ENCODE measurements around the gene FRG1. TPM values are rescaled to one million over a fixed set of nuclear protein-coding genes. Genes with fewer than 3 reads are reported as not detected.
"Not testable (repeated sequence)": the region's sequence is repeated elsewhere in the genome, so short reads cannot be mapped to it uniquely, and the experiment has no call there.

FRG1 gene
- total RNA-seq, 4 donors from 2014 or later = 18.5 to 26.8 (median 20.5) TPM

DNA sequence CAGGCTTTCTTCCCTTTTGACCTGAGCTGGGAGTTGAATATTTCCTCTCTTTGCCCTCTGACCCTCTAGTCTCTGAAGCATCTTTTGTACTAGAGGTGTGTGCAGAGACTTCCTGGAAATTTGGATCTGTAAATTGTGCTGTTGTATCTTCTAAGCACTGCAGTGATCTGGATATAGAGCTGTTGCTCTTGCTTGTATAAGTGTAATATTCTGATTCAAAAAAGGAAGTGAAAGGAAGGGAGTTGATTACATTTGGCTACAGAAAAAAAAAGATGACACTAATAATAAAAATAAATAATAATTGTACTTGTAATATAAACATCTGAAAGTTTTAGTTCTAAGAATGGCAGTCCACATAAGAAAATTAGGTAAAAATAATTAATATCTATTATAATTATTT lies 33.0 kb downstream of the FRG1 start:
- no peaks in the 10 kb centered on the region for H3K36me3 ChIP-seq
- no peak for TF ChIP-seq POLR2A (IDR thresholded peaks at IDR 0.05)
- TF ChIP-seq, protein P1, sequence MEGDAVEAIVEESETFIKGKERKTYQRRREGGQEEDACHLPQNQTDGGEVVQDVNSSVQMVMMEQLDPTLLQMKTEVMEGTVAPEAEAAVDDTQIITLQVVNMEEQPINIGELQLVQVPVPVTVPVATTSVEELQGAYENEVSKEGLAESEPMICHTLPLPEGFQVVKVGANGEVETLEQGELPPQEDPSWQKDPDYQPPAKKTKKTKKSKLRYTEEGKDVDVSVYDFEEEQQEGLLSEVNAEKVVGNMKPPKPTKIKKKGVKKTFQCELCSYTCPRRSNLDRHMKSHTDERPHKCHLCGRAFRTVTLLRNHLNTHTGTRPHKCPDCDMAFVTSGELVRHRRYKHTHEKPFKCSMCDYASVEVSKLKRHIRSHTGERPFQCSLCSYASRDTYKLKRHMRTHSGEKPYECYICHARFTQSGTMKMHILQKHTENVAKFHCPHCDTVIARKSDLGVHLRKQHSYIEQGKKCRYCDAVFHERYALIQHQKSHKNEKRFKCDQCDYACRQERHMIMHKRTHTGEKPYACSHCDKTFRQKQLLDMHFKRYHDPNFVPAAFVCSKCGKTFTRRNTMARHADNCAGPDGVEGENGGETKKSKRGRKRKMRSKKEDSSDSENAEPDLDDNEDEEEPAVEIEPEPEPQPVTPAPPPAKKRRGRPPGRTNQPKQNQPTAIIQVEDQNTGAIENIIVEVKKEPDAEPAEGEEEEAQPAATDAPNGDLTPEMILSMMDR (IDR thresholded peaks at IDR 0.05) = no peak

DNA sequence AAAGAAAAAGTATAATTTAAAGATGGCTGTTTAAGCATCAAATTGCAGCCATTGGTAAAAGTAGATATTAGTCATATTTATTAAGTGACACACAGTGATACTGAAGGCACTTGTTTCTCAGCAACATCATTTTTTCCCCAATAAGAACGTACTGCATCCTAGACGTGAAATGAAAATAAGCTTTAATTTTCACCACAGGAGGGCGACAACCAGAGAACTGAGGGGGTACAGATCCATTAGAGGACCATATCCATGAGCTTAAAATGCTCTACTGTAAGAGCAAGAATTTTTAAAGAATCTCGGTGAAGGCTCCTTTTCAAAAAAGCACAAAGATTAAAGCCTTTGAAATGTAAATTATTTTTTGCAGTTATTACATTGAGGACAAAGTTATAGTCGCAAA lies 33.4 kb downstream of the FRG1 start:
- Histone ChIP-seq H3K4me3 (no peak overlapping the region), H3K9me3 (no peaks in the 10 kb centered on the region), H3K27me3 (no peaks in the 10 kb centered on the region), H3K27ac (no peak overlapping the region), H3K4me1 (no peaks in the 10 kb centered on the region), H3K36me3 (no peaks in the 10 kb centered on the region)
- TF ChIP-seq POLR2A (IDR thresholded peaks at IDR 0.05) = no peak
- TF ChIP-seq, protein P1 (IDR thresholded peaks at IDR 0.05) = peak in 1 of 6 experiments; percentile 4
- DNase-seq = no peak

More for the DNA sequence above, 33.0 kb downstream of the FRG1 start:
- Histone ChIP-seq H3K4me1 (no peaks in the 10 kb centered on the region), H3K4me3 (no peak overlapping the region), H3K9me3 (no peaks in the 10 kb centered on the region), H3K27ac (no peak overlapping the region), H3K27me3 (no peaks in the 10 kb centered on the region)
- no peak for DNase-seq

DNA sequence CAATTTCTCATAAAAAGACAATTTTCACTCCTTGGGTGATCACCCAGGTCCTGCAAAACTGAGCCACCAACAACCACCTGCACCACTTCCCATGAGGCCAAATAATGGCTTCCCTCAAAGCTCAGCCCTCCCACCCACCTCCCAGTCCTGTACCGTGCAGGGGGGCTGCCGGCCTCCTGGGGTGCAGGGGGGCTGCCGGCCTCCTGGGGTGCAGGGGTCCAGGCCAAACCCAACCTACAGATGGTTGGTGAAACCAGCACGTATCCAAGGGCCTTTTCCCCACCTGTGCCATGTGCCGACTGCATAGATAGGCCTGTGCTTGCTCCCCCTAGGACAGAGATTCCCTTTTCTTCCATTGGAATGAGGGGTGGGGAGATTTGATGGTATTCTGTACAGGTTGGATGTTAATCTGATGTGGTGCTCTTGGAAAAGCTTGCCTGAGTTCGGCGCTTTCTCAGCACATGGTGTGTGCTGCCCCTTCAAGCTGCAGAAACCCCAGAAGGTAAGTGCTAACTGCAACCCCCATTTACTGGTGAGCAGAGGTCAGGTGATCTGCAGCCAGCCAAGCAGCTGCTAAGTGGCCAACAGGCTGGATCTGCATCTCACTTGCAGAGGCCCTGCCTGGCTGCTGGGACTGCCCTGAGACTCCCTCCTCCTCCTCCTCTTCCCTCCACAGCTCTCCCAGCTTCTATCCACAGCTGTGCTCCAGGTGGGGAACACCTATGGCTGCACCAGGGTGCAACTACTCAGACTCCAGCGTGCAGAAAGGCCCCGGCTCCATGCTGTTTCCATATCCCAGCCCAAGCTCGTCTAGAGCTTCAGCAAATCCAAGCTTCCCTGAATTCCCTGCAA lies 38.8 kb downstream of the FRG1 start:
- H3K9me3 ChIP-seq = no peaks in the 10 kb centered on the region
- no peaks in the 10 kb centered on the region for H3K4me1 ChIP-seq
- no peak overlapping the region for H3K27ac ChIP-seq
- no peak overlapping the region for H3K4me3 ChIP-seq
- DNase-seq = no peak
- no peaks in the 10 kb centered on the region for H3K27me3 ChIP-seq
- TF ChIP-seq POLR2A (IDR thresholded peaks at IDR 0.05) = no peak
- TF ChIP-seq, protein P1 (IDR thresholded peaks at IDR 0.05) = no peak
- no peaks in the 10 kb centered on the region for H3K36me3 ChIP-seq

DNA sequence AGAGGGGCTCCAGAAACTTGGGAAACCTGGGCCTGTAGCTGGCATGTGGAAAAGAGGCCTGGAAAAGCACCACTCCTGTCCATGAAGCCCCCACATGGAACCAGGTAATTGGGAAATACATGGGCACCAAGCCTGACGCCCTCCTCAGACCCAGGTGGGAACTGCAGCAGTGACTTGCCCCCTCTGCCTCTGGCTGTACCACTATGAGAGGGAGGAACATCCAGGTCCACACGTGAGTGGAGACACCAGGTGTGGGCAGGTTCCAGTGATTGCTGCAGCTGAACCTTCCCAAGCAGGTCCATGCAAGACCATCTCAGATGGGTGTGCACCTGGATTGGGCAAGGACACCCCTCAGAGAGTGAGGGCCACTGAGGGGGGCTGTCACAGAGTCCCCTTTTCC lies 39.6 kb downstream of the FRG1 start:
- H3K4me1 ChIP-seq, H3K4me3 ChIP-seq, H3K27me3 ChIP-seq, DNase-seq, H3K27ac ChIP-seq, H3K9me3 ChIP-seq, H3K36me3 ChIP-seq: not testable (repeated sequence)

DNA sequence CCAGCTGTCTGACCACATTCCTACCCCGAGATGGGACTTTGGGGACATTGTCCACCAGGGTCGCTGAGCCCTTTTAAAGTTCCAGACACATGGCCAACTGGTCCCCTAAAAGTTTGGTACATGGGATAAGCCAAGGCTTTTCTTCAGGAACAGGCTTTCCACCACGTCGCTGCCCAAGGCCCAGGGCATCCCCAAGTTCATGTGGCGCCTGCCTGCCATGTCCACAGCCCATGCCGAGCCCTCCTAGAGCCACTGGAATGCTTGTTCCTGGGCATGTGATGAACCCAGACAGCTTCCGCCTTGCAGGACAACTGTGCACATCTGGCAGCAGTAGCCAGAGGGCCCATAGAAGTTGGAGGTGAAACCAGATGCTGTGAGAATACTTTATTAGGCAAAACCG lies 41.3 kb downstream of the FRG1 start:
- TF ChIP-seq POLR2A (IDR thresholded peaks at IDR 0.05) = no peak
- TF ChIP-seq, protein P1 (IDR thresholded peaks at IDR 0.05) = no peak
- H3K4me1 ChIP-seq = no peaks in the 10 kb centered on the region
- H3K36me3 ChIP-seq = no peaks in the 10 kb centered on the region
- no peak overlapping the region for H3K4me3 ChIP-seq
- H3K27me3 ChIP-seq = no peaks in the 10 kb centered on the region
- DNase-seq = no peak
- H3K27ac ChIP-seq = no peak overlapping the region
- no peaks in the 10 kb centered on the region for H3K9me3 ChIP-seq

DNA sequence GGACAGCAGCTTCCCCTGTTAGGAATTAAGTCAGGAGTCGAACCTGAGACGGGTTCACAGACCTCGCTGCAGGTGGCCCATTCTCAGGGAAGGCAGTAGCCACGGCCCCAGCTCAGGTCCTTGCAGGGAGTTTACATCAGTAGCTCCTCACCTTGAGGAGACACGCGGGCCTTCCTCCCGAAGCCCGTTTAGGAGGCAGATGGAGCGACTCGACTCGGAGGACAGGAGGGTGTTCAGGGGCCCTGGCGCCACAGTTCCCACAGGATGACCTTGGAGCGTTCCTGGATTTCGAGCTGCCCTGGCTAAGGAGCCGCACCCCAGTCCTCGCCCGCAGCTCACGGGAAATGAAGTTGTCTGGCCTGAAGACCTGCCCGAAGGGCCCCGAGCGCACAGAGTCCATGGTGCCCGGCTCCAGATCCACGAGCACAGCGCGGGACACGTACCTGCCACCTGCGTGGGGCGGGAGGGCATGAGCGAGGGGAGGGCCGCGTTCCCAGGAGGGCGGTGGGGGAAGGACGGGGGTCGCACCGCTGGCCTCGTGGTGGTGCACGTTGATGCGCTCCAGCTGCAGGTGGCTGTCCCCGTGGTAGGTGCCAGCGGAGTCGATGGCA lies 43.3 kb downstream of the FRG1 start:
- not testable (repeated sequence) for H3K4me1 ChIP-seq, DNase-seq, H3K9me3 ChIP-seq, H3K36me3 ChIP-seq, H3K27ac ChIP-seq, H3K27me3 ChIP-seq, H3K4me3 ChIP-seq

DNA sequence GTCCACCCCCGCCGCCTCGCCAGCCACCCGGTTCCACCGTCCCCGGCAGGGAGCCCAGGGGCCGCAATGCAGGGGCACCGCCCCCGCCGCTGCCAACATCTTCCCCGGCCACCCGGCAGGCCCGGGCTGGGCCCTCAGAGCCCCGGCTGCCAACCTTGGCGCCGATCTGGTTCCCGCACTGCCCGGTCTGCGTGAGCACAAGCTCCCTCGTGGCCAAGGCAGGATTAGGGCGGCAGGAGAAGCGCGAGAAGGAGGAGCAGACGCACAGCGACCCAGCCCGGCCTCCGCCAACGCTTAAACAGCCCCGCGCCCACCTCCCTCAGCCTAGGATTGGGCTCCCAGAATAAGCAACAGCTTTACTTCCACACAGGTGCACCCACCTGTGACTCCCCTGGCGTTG lies 44.0 kb downstream of the FRG1 start:
- H3K4me3 ChIP-seq, H3K27ac ChIP-seq, H3K36me3 ChIP-seq, H3K4me1 ChIP-seq, DNase-seq, H3K27me3 ChIP-seq, H3K9me3 ChIP-seq: not testable (repeated sequence)

DNA sequence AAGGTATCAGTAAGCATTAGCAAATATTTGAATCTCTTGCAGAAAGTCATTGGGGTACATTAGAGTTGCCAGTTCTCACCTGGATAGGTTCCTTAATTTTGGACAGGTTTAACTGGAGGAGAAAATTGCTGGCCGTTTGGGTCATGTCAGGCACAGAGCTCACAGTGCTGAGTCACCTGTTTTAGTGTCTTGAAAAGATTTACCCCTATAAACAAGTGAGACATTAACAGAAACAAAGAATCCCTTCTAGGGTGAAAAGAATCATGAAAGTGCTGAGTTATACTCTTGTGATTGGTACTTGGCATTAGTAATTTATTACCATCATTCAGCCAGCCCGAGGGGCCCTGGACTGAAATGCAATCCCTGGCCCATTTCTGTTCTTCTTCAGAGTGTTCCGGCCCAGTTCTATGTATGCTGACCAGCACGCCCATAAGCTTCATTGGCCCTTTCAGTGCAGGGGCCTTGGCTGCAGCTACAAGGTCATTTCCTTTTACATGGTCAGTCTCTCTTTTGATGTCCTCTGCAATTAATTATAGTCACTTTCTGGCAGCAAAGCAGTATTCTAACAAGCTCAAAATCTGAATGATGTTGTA lies 45.1 kb downstream of the FRG1 start:
- not testable (repeated sequence) for H3K9me3 ChIP-seq, H3K36me3 ChIP-seq, H3K27me3 ChIP-seq, H3K27ac ChIP-seq, H3K4me3 ChIP-seq, H3K4me1 ChIP-seq, DNase-seq

Data from Peyer's patch (tissue), 4 donors.